ENCODE results near the gene ENDOV.

- TF ChIP-seq EZH2phosphoT487 (IDR thresholded peaks at IDR 0.05; ENCODE audit: low read depth) (no peak), CTCF (IDR thresholded peaks at IDR 0.05; ENCODE audit: low read depth, low read length) (no peak)
Observed at GRCh38 chr17:80422276-80422675, 7.3 kb downstream of the ENDOV start.

Measured in OCI-LY3 (cell line).